K562 (cell line): Measurements from ENCODE around the gene DNAJC13. TPM values are rescaled to one million over a fixed set of nuclear protein-coding genes. Genes with fewer than 3 reads are reported as not detected.

Source experiments
- ATAC-seq: fragments of 200-7000 bp; cut with Tn5 transposase; 3 replicates; pipeline ENCODE4 v1.9.1; 2020; ENCODE audit warnings: moderate library complexity
- BruUV-seq: library from RNA; stranded (reverse); fragments of 400-500 nt; replicated peaks from 2 replicates; lab custom pipeline; 2021; lab: Mats Ljungman, UMichigan
- CTCF ChIA-PET: fragments of 300-600 bp; formaldehyde crosslinking; extraction: SDS; loops from one replicate; lab custom pipeline; 2021; ENCODE audit warnings: low intra/inter-chr PET ratio; lab: Yijun Ruan, JAX
- POLR2A ChIA-PET: fragments of 300-600, 350-650 bp; sonication (Branson Sonifier 250); formaldehyde crosslinking; extraction: SDS; loops from one replicate; lab custom pipeline; 2021; ENCODE audit warnings: antibody characterized with exemption, inconsistent platforms; lab: Yijun Ruan, JAX
- DNase-seq, 4 experiments: peaks; one replicate each; pipeline versions ENCODE4 v3.0.0 to v3.0.0-alpha.2; 2011 to 2018; ENCODE audit warnings: low spot score in 3 of 4, mixed read lengths in 3 of 4; ENCODE audit errors: extremely low read depth in 1 of 4
- FAIRE-seq: peaks from 2 replicates; lab custom pipeline; 2011; peaks lifted over from hg19 to GRCh38; lab: Jason Lieb, UNC
- H2AFZ ChIP-seq: 2 replicates; pipeline ENCODE4 v1.6.0; 2011; ENCODE audit warnings: low read depth, low read length, control low read depth, inconsistent platforms
- H3K27ac ChIP-seq: fragments of 200-600 bp; 3 replicates; pipeline ENCODE4 v1.8.0; 2011; ENCODE audit warnings: low read depth, mild to moderate bottlenecking, control low read depth, inconsistent platforms, low read length, moderate library complexity, mixed read lengths; ENCODE audit errors: extremely low read depth
- H3K27me3 ChIP-seq, 2 experiments: fragments of 300-600 bp in 1 of 2; 2 replicates in 1 of 2; 3 replicates in 1 of 2; pipeline versions ENCODE4 v1.6.0 to v1.8.0; 2011; ENCODE audit warnings: inconsistent platforms in 2 of 2, low read length in 2 of 2, mild to moderate bottlenecking in 1 of 2, mixed read lengths in 1 of 2, moderate library complexity in 1 of 2; ENCODE audit not compliant: control insufficient read depth in 2 of 2, insufficient read depth in 2 of 2
- H3K36me3 ChIP-seq: fragments of 300-600 bp; 3 replicates; pipeline ENCODE4 v1.8.0; 2011; ENCODE audit warnings: mild to moderate bottlenecking, low read length, inconsistent platforms; ENCODE audit not compliant: control insufficient read depth, insufficient read depth
- H3K4me1 ChIP-seq, 2 experiments: fragments of 200-600 bp in 1 of 2; replicated peaks in 1 of 2; 2 replicates in 1 of 2; 3 replicates in 1 of 2; pipeline versions ENCODE4 v1.5.1 to v1.8.0; 2011; ENCODE audit warnings: inconsistent platforms in 2 of 2, low read length in 2 of 2, mild to moderate bottlenecking in 1 of 2, mixed read lengths in 1 of 2, moderate library complexity in 1 of 2; ENCODE audit not compliant: control insufficient read depth in 2 of 2, insufficient read depth in 2 of 2
- H3K4me2 ChIP-seq: 2 replicates; pipeline ENCODE4 v1.6.1; 2011; ENCODE audit warnings: low read length, control low read depth, inconsistent platforms, mixed read lengths; ENCODE audit not compliant: insufficient read depth
- H3K4me3 ChIP-seq: fragments of 200-600 bp; sonication (generic), shearing (Covaris generic); 2 replicates; pipeline ENCODE4 v1.5.1; 2016; ENCODE audit warnings: control low read depth, inconsistent platforms
- H3K79me2 ChIP-seq: fragments of 200-600 bp; 3 replicates; pipeline ENCODE4 v1.8.0; 2011; ENCODE audit warnings: low read length, inconsistent platforms; ENCODE audit not compliant: control insufficient read depth, insufficient read depth
- H3K9ac ChIP-seq, 2 experiments: 2 replicates each; pipeline versions ENCODE4 v1.6.0 to v1.6.1; 2011; ENCODE audit warnings: low read depth in 2 of 2, low read length in 2 of 2, control low read depth in 1 of 2, inconsistent platforms in 1 of 2, mild to moderate bottlenecking in 1 of 2, mixed read lengths in 1 of 2; ENCODE audit not compliant: insufficient read depth in 1 of 2
- H3K9me1 ChIP-seq: one replicate; pipeline ENCODE4 v1.6.0; 2011; ENCODE audit warnings: inconsistent platforms, mild to moderate bottlenecking, low read length, moderate library complexity; ENCODE audit not compliant: control insufficient read depth, insufficient read depth
- H3K9me3 ChIP-seq: replicated peaks from 2 replicates; pipeline ENCODE4 v1.5.1; 2011; ENCODE audit warnings: low read depth, low read length, inconsistent platforms; ENCODE audit not compliant: control insufficient read depth, insufficient read depth
- H4K20me1 ChIP-seq: replicated peaks from 2 replicates; pipeline ENCODE4 v1.6.1; 2011; ENCODE audit warnings: low read length, inconsistent platforms, mixed read lengths; ENCODE audit not compliant: control insufficient read depth, insufficient read depth
- SMAD3 ChIP-seq: fragments of 450-650 bp; formaldehyde crosslinking; conservative IDR thresholded peaks from 2 replicates; pipeline ENCODE4 v1.4.0; 2020; ENCODE audit warnings: mild to moderate bottlenecking
- WGBS: fragments of 100-300 bp; shearing (Covaris generic); methylation state at CpG from one replicate; pipeline ENCODE4 v1.1.6; 2016; ENCODE audit warnings: low coverage, mixed read lengths; ENCODE audit not compliant: insufficient coverage; ENCODE audit errors: missing lambda C conversion rate; 5-methylcytosine and 5-hydroxymethylcytosine counted together
- in situ Hi-C: fragments of 300-500 bp; cut with MboI; formaldehyde crosslinking; loops from 4 replicates; pipeline ENCODE4 v1.15.0; 2018; ENCODE audit warnings: inconsistent platforms, mixed read lengths
- intact Hi-C: fragments of 100-400 bp; cut with micrococcal nuclease; formaldehyde crosslinking; loops from 2 replicates; pipeline ENCODE4 v1.14.2; 2022
- polyA plus RNA-seq, 8 experiments: library from polyadenylated mRNA; depleted of rRNA in 4 of 8; stranded (reverse) in 5 of 8; unstranded in 3 of 8; fragments of >200 nt; fragmentation: Nextera tagmentation in 2 of 8; fragmentation: Illumina TruSeq in 1 of 8; extraction: Ambion mirVana in 2 of 8; extraction: Trizol in 1 of 8; gene quantifications; 2 replicates each; pipeline versions ENCODE4 v1.2.1 to v1.2.3, GENCODE V29; 2011 to 2014; ENCODE audit warnings: inconsistent platforms in 1 of 8, missing spikeins in 1 of 8
- total RNA-seq, 7 experiments: library from RNA; depleted of rRNA in 6 of 7; stranded (reverse); fragments of >200 nt in 6 of 7; fragmentation: Illumina TruSeq in 2 of 7; extraction: Trizol in 2 of 7; gene quantifications; 2 replicates each; pipeline versions ENCODE4 v1.2.1 to v1.2.3, GENCODE V29; 2011 to 2021; ENCODE audit warnings: low replicate concordance in 1 of 7
- TF ChIP-seq, protein P1 (sequence below): sonication (generic); formaldehyde crosslinking; IDR thresholded peaks from 2 replicates; pipeline ENCODE4 v1.9.0; 2022; ENCODE audit warnings: mild to moderate bottlenecking, missing genetic modification reagents
- TF ChIP-seq, protein P2 (sequence below): fragments of 450-650 bp; IDR thresholded peaks from 2 replicates; pipeline ENCODE4 v1.6.1; 2017; ENCODE audit warnings: antibody characterized with exemption, mild to moderate bottlenecking
- TF ChIP-seq, protein P3 (sequence below), 3 experiments: IDR thresholded peaks in 2 of 3; conservative IDR thresholded peaks in 1 of 3; 2 replicates each; pipeline ENCODE4 v1.5.1; 2011 to 2012; ENCODE audit warnings: low read length in 3 of 3, mild to moderate bottlenecking in 3 of 3, control low read depth in 2 of 3, improper control_type of control experiment in 1 of 3, inconsistent platforms in 1 of 3, low read depth in 1 of 3, mixed read lengths in 1 of 3, moderate library complexity in 1 of 3; ENCODE audit not compliant: insufficient read depth in 2 of 3

Gene DNAJC13
- total and polyA plus RNA-seq, 9 of the 15 experiments (the other 6 are each of a cell fraction or from before 2014, with no cell fraction given), result 2.9 to 17.1 (median 10.2) TPM

DNA sequence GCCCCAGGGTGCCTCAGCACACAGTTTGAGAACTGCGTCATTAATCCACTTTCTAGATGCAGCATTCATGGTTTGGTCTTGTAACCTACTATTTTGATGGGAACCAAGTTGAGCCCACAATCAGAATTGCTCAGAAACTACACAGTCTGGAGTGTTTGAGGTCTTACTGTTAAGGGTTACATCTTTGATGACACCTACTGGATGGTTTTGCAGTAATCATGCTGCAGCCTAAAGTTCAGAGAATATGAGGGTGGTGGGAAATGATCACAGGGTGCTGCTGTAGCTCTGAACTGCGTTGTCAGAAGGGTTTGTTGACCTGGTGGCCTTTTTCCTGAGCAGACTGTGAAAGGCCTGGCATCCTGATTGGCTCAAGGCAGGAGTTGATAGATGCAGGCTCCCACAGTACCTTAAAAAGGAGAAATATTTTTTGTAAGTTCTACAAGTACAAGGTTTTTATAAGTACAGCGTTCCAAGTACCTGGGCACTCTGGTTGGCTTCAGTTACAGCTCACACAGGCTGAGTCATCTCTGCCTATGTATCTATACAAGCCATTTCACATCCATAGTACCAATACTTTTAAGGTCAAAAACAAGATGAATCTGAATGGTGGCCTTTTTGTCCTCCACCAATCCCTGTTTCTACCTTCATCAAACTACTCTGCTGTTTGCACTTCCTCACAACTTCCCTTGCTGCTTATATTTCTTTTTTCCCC lies 119.3 kb downstream of the DNAJC13 start:
- TF ChIP-seq, protein P1, sequence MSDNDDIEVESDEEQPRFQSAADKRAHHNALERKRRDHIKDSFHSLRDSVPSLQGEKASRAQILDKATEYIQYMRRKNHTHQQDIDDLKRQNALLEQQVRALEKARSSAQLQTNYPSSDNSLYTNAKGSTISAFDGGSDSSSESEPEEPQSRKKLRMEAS (CRISPR knock-in tag), result 0 out of 2 replicates have a peak, but pooled peaks have one; percentile 3
- TF ChIP-seq, protein P2, sequence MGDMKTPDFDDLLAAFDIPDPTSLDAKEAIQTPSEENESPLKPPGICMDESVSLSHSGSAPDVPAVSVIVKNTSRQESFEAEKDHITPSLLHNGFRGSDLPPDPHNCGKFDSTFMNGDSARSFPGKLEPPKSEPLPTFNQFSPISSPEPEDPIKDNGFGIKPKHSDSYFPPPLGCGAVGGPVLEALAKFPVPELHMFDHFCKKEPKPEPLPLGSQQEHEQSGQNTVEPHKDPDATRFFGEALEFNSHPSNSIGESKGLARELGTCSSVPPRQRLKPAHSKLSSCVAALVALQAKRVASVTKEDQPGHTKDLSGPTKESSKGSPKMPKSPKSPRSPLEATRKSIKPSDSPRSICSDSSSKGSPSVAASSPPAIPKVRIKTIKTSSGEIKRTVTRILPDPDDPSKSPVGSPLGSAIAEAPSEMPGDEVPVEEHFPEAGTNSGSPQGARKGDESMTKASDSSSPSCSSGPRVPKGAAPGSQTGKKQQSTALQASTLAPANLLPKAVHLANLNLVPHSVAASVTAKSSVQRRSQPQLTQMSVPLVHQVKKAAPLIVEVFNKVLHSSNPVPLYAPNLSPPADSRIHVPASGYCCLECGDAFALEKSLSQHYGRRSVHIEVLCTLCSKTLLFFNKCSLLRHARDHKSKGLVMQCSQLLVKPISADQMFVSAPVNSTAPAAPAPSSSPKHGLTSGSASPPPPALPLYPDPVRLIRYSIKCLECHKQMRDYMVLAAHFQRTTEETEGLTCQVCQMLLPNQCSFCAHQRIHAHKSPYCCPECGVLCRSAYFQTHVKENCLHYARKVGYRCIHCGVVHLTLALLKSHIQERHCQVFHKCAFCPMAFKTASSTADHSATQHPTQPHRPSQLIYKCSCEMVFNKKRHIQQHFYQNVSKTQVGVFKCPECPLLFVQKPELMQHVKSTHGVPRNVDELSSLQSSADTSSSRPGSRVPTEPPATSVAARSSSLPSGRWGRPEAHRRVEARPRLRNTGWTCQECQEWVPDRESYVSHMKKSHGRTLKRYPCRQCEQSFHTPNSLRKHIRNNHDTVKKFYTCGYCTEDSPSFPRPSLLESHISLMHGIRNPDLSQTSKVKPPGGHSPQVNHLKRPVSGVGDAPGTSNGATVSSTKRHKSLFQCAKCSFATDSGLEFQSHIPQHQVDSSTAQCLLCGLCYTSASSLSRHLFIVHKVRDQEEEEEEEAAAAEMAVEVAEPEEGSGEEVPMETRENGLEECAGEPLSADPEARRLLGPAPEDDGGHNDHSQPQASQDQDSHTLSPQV, result 0 out of 2 replicates have a peak, but pooled peaks have one; percentile 30
- no peak for TF ChIP-seq SMAD3 (CRISPR knock-in tag)
- TF ChIP-seq, protein P3, sequence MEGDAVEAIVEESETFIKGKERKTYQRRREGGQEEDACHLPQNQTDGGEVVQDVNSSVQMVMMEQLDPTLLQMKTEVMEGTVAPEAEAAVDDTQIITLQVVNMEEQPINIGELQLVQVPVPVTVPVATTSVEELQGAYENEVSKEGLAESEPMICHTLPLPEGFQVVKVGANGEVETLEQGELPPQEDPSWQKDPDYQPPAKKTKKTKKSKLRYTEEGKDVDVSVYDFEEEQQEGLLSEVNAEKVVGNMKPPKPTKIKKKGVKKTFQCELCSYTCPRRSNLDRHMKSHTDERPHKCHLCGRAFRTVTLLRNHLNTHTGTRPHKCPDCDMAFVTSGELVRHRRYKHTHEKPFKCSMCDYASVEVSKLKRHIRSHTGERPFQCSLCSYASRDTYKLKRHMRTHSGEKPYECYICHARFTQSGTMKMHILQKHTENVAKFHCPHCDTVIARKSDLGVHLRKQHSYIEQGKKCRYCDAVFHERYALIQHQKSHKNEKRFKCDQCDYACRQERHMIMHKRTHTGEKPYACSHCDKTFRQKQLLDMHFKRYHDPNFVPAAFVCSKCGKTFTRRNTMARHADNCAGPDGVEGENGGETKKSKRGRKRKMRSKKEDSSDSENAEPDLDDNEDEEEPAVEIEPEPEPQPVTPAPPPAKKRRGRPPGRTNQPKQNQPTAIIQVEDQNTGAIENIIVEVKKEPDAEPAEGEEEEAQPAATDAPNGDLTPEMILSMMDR (IDR thresholded peaks at IDR 0.05 in 2 of 3, conservative IDR thresholded peaks at IDR 0.05 in 1 of 3; ENCODE audit: insufficient read depth in 2 of 3, low read depth in 1 of 3, low read length in 3 of 3), result peak in 2 of 3 experiments; percentile 15 to 19; a peak in 1 of 6 replicates
- peak; percentile 11 for FAIRE-seq
- intact Hi-C loops (loop anchor here (1.0 to 5.0 kb wide), 2 partner anchors 106 to 184 kb away; no protein-coding TSS in a partner anchor), in situ Hi-C loops (no loop called here)
- Histone ChIP-seq H3K9me1 (no peaks in the 10 kb centered on the region), H2AFZ (peak overlapping the region; percentile 60), H3K9ac (no peak overlapping the region), H3K79me2 (no peaks in the 10 kb centered on the region), H3K36me3 (peaks cover 4% of the 10 kb centered on the region; the same call in 1 of the 3 replicates), H3K27me3 (no peaks in the 10 kb centered on the region), H3K4me1 (no peaks in the 10 kb centered on the region), H3K27ac (peak overlapping the region; percentile 46; the same call in 1 of the 3 replicates), H4K20me1 (no peaks in the 10 kb centered on the region), H3K4me2 (no peak overlapping the region), H3K4me3 (no peak overlapping the region), H3K9me3 (no peaks in the 10 kb centered on the region)
- ChIA-PET CTCF (interaction anchor here (3.1 kb wide), 1 partner anchor 106 kb away, joined by 49 read pairs; no protein-coding TSS in a partner anchor), POLR2A (interaction anchor here (1.0 to 1.1 kb wide), 2 partner anchors 25 to 123 kb away, joined by 3 read pairs; partner anchors contain the start of gene ACAD11)
- WGBS, result 74% methylated on average over 3 of the region's 3 CpGs
- ATAC-seq, result peak; percentile 69
- BruUV-seq, result no TSS peak
- peak in 2 of 4 experiments; percentile 6 to 7 for DNase-seq
